H9 (cell line): Measurements from ENCODE around the gene TCF7L1. TPM values are rescaled to one million over a fixed set of nuclear protein-coding genes. Genes with fewer than 3 reads are reported as not detected.

ENCODE experiments used
- DNase-seq: peaks from one replicate; pipeline ENCODE4 v3.0.0-alpha.2; 2017
- H2AFZ ChIP-seq: one replicate; pipeline ENCODE4 v1.6.1; 2013; ENCODE audit warnings: mild to moderate bottlenecking, low read length, control low read depth, moderate library complexity
- H2AK5ac ChIP-seq: 2 replicates; pipeline ENCODE4 v1.6.1; 2013; ENCODE audit warnings: low read length, control low read depth, mixed read lengths; ENCODE audit not compliant: insufficient read length
- H2BK120ac ChIP-seq: one replicate; pipeline ENCODE4 v1.6.1; 2013; ENCODE audit warnings: low read depth, mild to moderate bottlenecking, low read length, control low read depth, inconsistent platforms; ENCODE audit not compliant: poor library complexity, severe bottlenecking
- H2BK12ac ChIP-seq: 2 replicates; pipeline ENCODE4 v1.6.1; 2013; ENCODE audit warnings: low read length, control low read depth, mixed read lengths, low read depth; ENCODE audit not compliant: insufficient read length
- H2BK15ac ChIP-seq: 2 replicates; pipeline ENCODE4 v1.6.1; 2013; ENCODE audit warnings: low read depth, low read length, control low read depth
- H2BK20ac ChIP-seq: one replicate; pipeline ENCODE4 v1.6.1; 2013; ENCODE audit warnings: low read depth, mild to moderate bottlenecking, low read length, control low read depth, inconsistent platforms; ENCODE audit not compliant: poor library complexity, severe bottlenecking
- H2BK5ac ChIP-seq: 2 replicates; pipeline ENCODE4 v1.6.1; 2013; ENCODE audit warnings: low read length, control low read depth, mixed read lengths; ENCODE audit not compliant: insufficient read length
- H3K14ac ChIP-seq: 2 replicates; pipeline ENCODE4 v1.6.1; 2013; ENCODE audit warnings: low read length, control low read depth; ENCODE audit not compliant: insufficient read depth
- H3K18ac ChIP-seq: 2 replicates; pipeline ENCODE4 v1.6.1; 2013; ENCODE audit warnings: low read depth, mild to moderate bottlenecking, mixed read lengths, low read length, control low read depth; ENCODE audit not compliant: insufficient read length
- H3K23ac ChIP-seq: 2 replicates; pipeline ENCODE4 v1.6.1; 2013; ENCODE audit warnings: low read length, control low read depth, mixed read lengths, low read depth; ENCODE audit not compliant: insufficient read length
- H3K23me2 ChIP-seq: 2 replicates; pipeline ENCODE4 v1.6.1; 2013; ENCODE audit warnings: low read depth, mild to moderate bottlenecking, mixed read lengths, low read length, control low read depth; ENCODE audit not compliant: insufficient read length, poor library complexity, severe bottlenecking
- H3K27ac ChIP-seq: 2 replicates; pipeline ENCODE4 v1.5.1; 2013; ENCODE audit warnings: low read length, control low read depth, mixed read lengths, low read depth; ENCODE audit not compliant: insufficient read length
- H3K27me3 ChIP-seq: 2 replicates; pipeline ENCODE4 v1.6.1; 2013; ENCODE audit warnings: low read length, control low read depth, inconsistent platforms; ENCODE audit not compliant: insufficient read depth
- H3K4ac ChIP-seq: 2 replicates; pipeline ENCODE4 v1.6.1; 2013; ENCODE audit warnings: low read depth, mild to moderate bottlenecking, control low read depth, inconsistent platforms, low read length, moderate library complexity
- H3K4me1 ChIP-seq: 2 replicates; pipeline ENCODE4 v1.6.1; 2013; ENCODE audit warnings: low read length, control low read depth, inconsistent platforms; ENCODE audit not compliant: insufficient read depth
- H3K4me2 ChIP-seq: 2 replicates; pipeline ENCODE4 v1.6.1; 2013; ENCODE audit warnings: low read length, control low read depth, mixed read lengths; ENCODE audit not compliant: insufficient read length, insufficient read depth
- H3K56ac ChIP-seq: 2 replicates; pipeline ENCODE4 v1.6.1; 2013; ENCODE audit warnings: low read depth, mild to moderate bottlenecking, mixed read lengths, low read length, control low read depth; ENCODE audit not compliant: insufficient read length
- H3K79me1 ChIP-seq: 2 replicates; pipeline ENCODE4 v1.6.1; 2013; ENCODE audit warnings: low read depth, mild to moderate bottlenecking, moderate library complexity, low read length, control low read depth, inconsistent platforms; ENCODE audit not compliant: insufficient read depth, poor library complexity, severe bottlenecking
- H3K79me2 ChIP-seq: 2 replicates; pipeline ENCODE4 v1.6.1; 2013; ENCODE audit warnings: low read length, control low read depth, inconsistent platforms; ENCODE audit not compliant: insufficient read depth
- H3K9ac ChIP-seq: 2 replicates; pipeline ENCODE4 v1.6.1; 2013; ENCODE audit warnings: low read length, control low read depth, mixed read lengths; ENCODE audit not compliant: insufficient read length; ENCODE audit errors: extremely low read depth
- H3K9me3 ChIP-seq: one replicate; pipeline ENCODE4 v1.6.1; 2013; ENCODE audit warnings: low read depth, low read length, inconsistent platforms; ENCODE audit not compliant: control insufficient read depth
- H3T11ph ChIP-seq: one replicate; pipeline ENCODE4 v1.6.1; 2013; ENCODE audit warnings: mild to moderate bottlenecking, low read length, control low read depth, inconsistent platforms
- H4K20me1 ChIP-seq: one replicate; pipeline ENCODE4 v1.6.1; 2013; ENCODE audit not compliant: control insufficient read depth, insufficient read length, insufficient read depth
- H4K5ac ChIP-seq: 2 replicates; pipeline ENCODE4 v1.6.1; 2013; ENCODE audit warnings: low read depth, mild to moderate bottlenecking, mixed read lengths, low read length, control low read depth; ENCODE audit not compliant: insufficient read length
- H4K8ac ChIP-seq: replicated peaks from 2 replicates; pipeline ENCODE4 v1.6.1; 2013; ENCODE audit warnings: low read length, control low read depth, mixed read lengths, low read depth; ENCODE audit not compliant: insufficient read length
- H4K91ac ChIP-seq: 2 replicates; pipeline ENCODE4 v1.6.1; 2013; ENCODE audit warnings: low read depth, mild to moderate bottlenecking, moderate library complexity, mixed read lengths, low read length, control low read depth; ENCODE audit not compliant: insufficient read length
- H3K27ac Mint-ChIP-seq, 3 experiments: 2 replicates in 2 of 3; 3 replicates in 1 of 3; pipeline ENCODE4 v1.8.0; 2020 to 2021; ENCODE audit warnings: mixed read lengths in 3 of 3, mild to moderate bottlenecking in 1 of 3, moderate library complexity in 1 of 3
- H3K27me3 Mint-ChIP-seq: 2 replicates; pipeline ENCODE4 v1.8.0; 2021; ENCODE audit warnings: low read depth, mild to moderate bottlenecking, moderate library complexity, mixed read lengths
- H3K36me3 Mint-ChIP-seq, 3 experiments: 2 replicates in 2 of 3; 3 replicates in 1 of 3; pipeline ENCODE4 v1.8.0; 2020 to 2021; ENCODE audit warnings: low read depth in 3 of 3, mixed read lengths in 3 of 3; ENCODE audit not compliant: insufficient read depth in 1 of 3
- H3K4me1 Mint-ChIP-seq, 2 experiments: 2 replicates each; pipeline ENCODE4 v1.8.0; 2020; ENCODE audit warnings: mixed read lengths in 2 of 2
- H3K4me3 Mint-ChIP-seq, 2 experiments: 2 replicates in 1 of 2; 3 replicates in 1 of 2; pipeline ENCODE4 v1.8.0; 2020 to 2021; ENCODE audit warnings: mild to moderate bottlenecking in 2 of 2, mixed read lengths in 2 of 2, moderate library complexity in 1 of 2
- H3K9me3 Mint-ChIP-seq, 2 experiments: 2 replicates in 1 of 2; 3 replicates in 1 of 2; pipeline ENCODE4 v1.8.0; 2020; ENCODE audit warnings: mild to moderate bottlenecking in 2 of 2, mixed read lengths in 2 of 2, moderate library complexity in 1 of 2
- CTCF ChIP-seq: fragments of 200-600 bp; sonication (generic); conservative IDR thresholded peaks from 3 replicates; pipeline ENCODE4 v1.8.0; 2021; ENCODE audit warnings: antibody characterized with exemption, mild to moderate bottlenecking
- WGBS: extraction: QIAGEN DNeasy Blood & Tissue Kit; methylation state at CpG from one replicate; pipeline ENCODE4 v1.1.7; 2013; ENCODE audit warnings: missing lambda C conversion rate, low lambda C conversion rate, mixed read lengths; ENCODE audit not compliant: insufficient read length; ENCODE audit errors: extremely low coverage; 5-methylcytosine and 5-hydroxymethylcytosine counted together
- total RNA-seq: library from RNA; stranded (reverse); gene quantifications from 2 replicates; pipeline ENCODE4 v1.2.1, GENCODE V29; 2021

Gene TCF7L1
- total RNA-seq, 1 experiment from 2014 or later = 112 TPM

- no peak overlapping the region for H2BK5ac ChIP-seq
- WGBS = no CpG with 5 or more reads among the region's 10 CpGs
- peaks cover 28 to 35% of the 10 kb centered on the region in 2 experiments for H3K4me1 Mint-ChIP-seq
Observed at GRCh38 chr2:85324639-85325465, 191.7 kb downstream of the TCF7L1 start.

More at GRCh38 chr2:85324639-85325465, 191.7 kb downstream of the TCF7L1 start:
- no peaks in the 10 kb centered on the region for H3K4me1 ChIP-seq
- H2BK15ac ChIP-seq = no peak overlapping the region
- no peak overlapping the region for H3K23ac ChIP-seq
- no peak overlapping the region for H3K18ac ChIP-seq
- no peak overlapping the region for H2BK120ac ChIP-seq
- H4K91ac ChIP-seq = no peak overlapping the region
- no peak overlapping the region for H3T11ph ChIP-seq
- Mint-ChIP-seq H3K4me3 (peak overlapping the region; percentile 90 to 93; a peak in 2 of 5 replicates), H3K27ac (no peak overlapping the region), H3K27me3 (no peaks in the 10 kb centered on the region; the same call in 1 of the 2 replicates), H3K9me3 (no peaks in the 10 kb centered on the region; a peak in 1 of 5 replicates), H3K36me3 (peaks cover 32 to 72% (median 64%) of the 10 kb centered on the region in 3 experiments; a peak in 6 of 7 replicates)
- H3K27me3 ChIP-seq = no peaks in the 10 kb centered on the region
- H3K79me1 ChIP-seq = peaks cover 16% of the 10 kb centered on the region
- H3K9ac ChIP-seq = no peak overlapping the region
- no peak overlapping the region for H2AK5ac ChIP-seq
- H3K56ac ChIP-seq = no peak overlapping the region
- no peak overlapping the region for H4K5ac ChIP-seq
- H3K4ac ChIP-seq = no peak overlapping the region
- H3K27ac ChIP-seq = no peak overlapping the region
- DNase-seq = no peak
- peaks cover 8% of the 10 kb centered on the region; the same call in 1 of the 2 replicates for H3K79me2 ChIP-seq
- H4K8ac ChIP-seq = no peak overlapping the region
- no peak overlapping the region for H2AFZ ChIP-seq
- no peak overlapping the region for H3K14ac ChIP-seq
- no peaks in the 10 kb centered on the region for H4K20me1 ChIP-seq
- H2BK20ac ChIP-seq = no peak overlapping the region
- H3K4me2 ChIP-seq = no peak overlapping the region
- H3K9me3 ChIP-seq = no peaks in the 10 kb centered on the region
- H3K23me2 ChIP-seq = peaks cover 18% of the 10 kb centered on the region
- no peak overlapping the region for H2BK12ac ChIP-seq
- TF ChIP-seq CTCF = no peak
